Lung (tissue), 12 donors: ENCODE data around the gene INF2. TPM values are rescaled to one million over a fixed set of nuclear protein-coding genes. Genes with fewer than 3 reads are reported as not detected.

Source experiments
- ATAC-seq: fragments of 200-7000 bp; cut with Tn5 transposase; one replicate; pipeline ENCODE4 v1.9.1; 2020; ENCODE audit warnings: moderate number of reproducible peaks; ENCODE audit not compliant: insufficient read depth, low FRiP score
- DNase-seq, 3 donors: peaks; one replicate each; pipeline ENCODE4 v3.0.0-alpha.2; 2013 to 2017
- H3K27ac ChIP-seq, 2 donors: one replicate each; pipeline ENCODE4 v1.5.1; 2013; ENCODE audit warnings: mild to moderate bottlenecking in 2 of 2, moderate library complexity in 2 of 2, control low read depth in 1 of 2, inconsistent platforms in 1 of 2, low read depth in 1 of 2, low read length in 1 of 2
- H3K27me3 ChIP-seq, 3 donors: one replicate each; pipeline ENCODE4 v1.5.1; 2013; ENCODE audit warnings: low read length in 2 of 3; ENCODE audit not compliant: control insufficient read depth in 3 of 3, insufficient read depth in 3 of 3
- H3K36me3 ChIP-seq, 4 donors: one replicate each; pipeline ENCODE4 v1.5.1; 2013; ENCODE audit warnings: low read length in 4 of 4, mild to moderate bottlenecking in 1 of 4, moderate library complexity in 1 of 4; ENCODE audit not compliant: control insufficient read depth in 4 of 4, insufficient read depth in 4 of 4
- H3K4me1 ChIP-seq, 5 donors: one replicate each; pipeline ENCODE4 v1.5.1; 2013; ENCODE audit warnings: low read length in 5 of 5, mild to moderate bottlenecking in 2 of 5, moderate library complexity in 1 of 5; ENCODE audit not compliant: control insufficient read depth in 5 of 5, insufficient read depth in 5 of 5
- H3K4me3 ChIP-seq: one replicate; pipeline ENCODE4 v1.5.1; 2013; ENCODE audit warnings: mild to moderate bottlenecking, control low read depth, moderate library complexity
- H3K9ac ChIP-seq, 2 donors: one replicate each; pipeline ENCODE4 v1.5.1; 2013; ENCODE audit warnings: low read length in 2 of 2, control low read depth in 1 of 2; ENCODE audit not compliant: insufficient read depth in 1 of 2
- H3K9me3 ChIP-seq, 4 donors: one replicate each; pipeline ENCODE4 v1.5.1; 2013; ENCODE audit warnings: low read length in 3 of 4, mild to moderate bottlenecking in 1 of 4, moderate library complexity in 1 of 4; ENCODE audit not compliant: control insufficient read depth in 4 of 4, insufficient read depth in 3 of 4
- CTCF ChIP-seq: IDR thresholded peaks from 2 replicates; pipeline ENCODE4 v1.5.1; 2012; ENCODE audit warnings: mild to moderate bottlenecking; ENCODE audit errors: control extremely low read depth, extremely low read depth
- WGBS, 2 donors: extraction: QIAGEN DNeasy Blood & Tissue Kit; methylation state at CpG; one replicate each; pipeline ENCODE4 v1.1.7; 2013; 5-methylcytosine and 5-hydroxymethylcytosine counted together
- polyA plus RNA-seq, 2 donors: library from polyadenylated mRNA; stranded (reverse); fragments of 200-250 nt; gene quantifications; one replicate each; pipeline ENCODE4 v1.2.1, GENCODE V29; 2013
- total RNA-seq, 2 donors: library from RNA; depleted of rRNA in 1 of 2; stranded (reverse); fragments of >200 nt in 1 of 2; gene quantifications; one replicate each; pipeline ENCODE4 v1.2.1, GENCODE V29; 2014 to 2021
- donor health status: control.
- donor health status: control.
- donor health status: Bipolar disorder and iron deficiency.
- donor health status: healthy.
- donor health status: DM: yes; HTN: yes; CAD: no.

The INF2 gene
- total and polyA plus RNA-seq, 4 donors, result 46.1 to 119 (median 78.4) TPM

GRCh38 chr14:104715871-104716270 is 26.5 kb downstream of the INF2 start:
- no peaks in the 10 kb centered on the region for H3K4me1 ChIP-seq
- no peak for DNase-seq
- ATAC-seq, result no peak
- WGBS, 2 donors, result 95% methylated on average over 12 of the region's 12 CpGs
- peaks cover 0 to 80% (median 10%) of the 10 kb centered on the region in 4 donors for H3K36me3 ChIP-seq
- TF ChIP-seq CTCF, result no peak
- H3K9me3 ChIP-seq, result no peaks in the 10 kb centered on the region
- H3K27me3 ChIP-seq, result no peaks in the 10 kb centered on the region
- H3K9ac ChIP-seq, result no peak overlapping the region
- H3K27ac ChIP-seq, result no peak overlapping the region
- no peak overlapping the region for H3K4me3 ChIP-seq

DNA sequence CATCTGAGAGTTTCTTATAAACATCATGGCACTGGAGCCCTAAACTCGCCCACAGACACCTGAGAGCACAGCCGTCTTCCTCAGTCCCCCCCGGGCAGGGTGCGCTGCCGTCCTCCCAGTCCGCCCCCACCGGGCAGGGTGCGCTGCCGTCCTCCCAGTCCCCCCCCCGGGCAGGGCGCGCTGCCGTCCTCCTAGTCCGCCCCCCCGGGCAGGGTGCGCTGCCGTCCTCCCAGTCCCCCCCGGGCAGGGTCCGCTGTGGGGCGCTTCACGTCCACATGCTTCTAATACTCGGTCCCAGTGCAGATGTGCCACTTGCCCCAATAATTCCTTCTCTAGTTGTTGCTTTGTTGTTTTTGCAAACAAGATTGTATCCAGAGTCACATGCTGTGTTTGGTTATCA is 27.7 kb downstream of the INF2 start:
- no peak overlapping the region for H3K9ac ChIP-seq
- ATAC-seq, result no peak
- TF ChIP-seq CTCF, result no peak
- no peaks in the 10 kb centered on the region for H3K27me3 ChIP-seq
- H3K4me1 ChIP-seq, result no peaks in the 10 kb centered on the region
- 88 to 95% methylated on average over 22 of the region's 22 CpGs for WGBS, 2 donors
- H3K27ac ChIP-seq, result no peak overlapping the region
- no peaks in the 10 kb centered on the region for H3K9me3 ChIP-seq
- H3K36me3 ChIP-seq, result peaks cover 0 to 70% (median 7%) of the 10 kb centered on the region in 4 donors
- no peak for DNase-seq
- no peak overlapping the region for H3K4me3 ChIP-seq

GRCh38 chr14:104717646-104718045 is 28.2 kb downstream of the INF2 start:
- WGBS, 2 donors, result 83 to 86% methylated on average over 20 of the region's 20 CpGs
- H3K36me3 ChIP-seq, result peaks cover 0 to 66% (median 7%) of the 10 kb centered on the region in 4 donors

More at GRCh38 chr14:104717646-104718045, 28.2 kb downstream of the INF2 start:
- Histone ChIP-seq H3K4me3 (no peak overlapping the region), H3K9me3 (no peaks in the 10 kb centered on the region), H3K27me3 (no peaks in the 10 kb centered on the region), H3K9ac (no peak overlapping the region), H3K4me1 (no peaks in the 10 kb centered on the region), H3K27ac (no peak overlapping the region)
- DNase-seq (no peak), ATAC-seq (no peak)
- no peak for TF ChIP-seq CTCF
